ENCODE data around the gene NOTCH1.
A peak's percentile ranks its signal among the peaks of the same experiment; 100 is the strongest.
"Not testable (repeated sequence)": the region's sequence is repeated elsewhere in the genome, so short reads cannot be mapped to it uniquely, and the experiment has no call there.

NOTCH1 gene

DNA sequence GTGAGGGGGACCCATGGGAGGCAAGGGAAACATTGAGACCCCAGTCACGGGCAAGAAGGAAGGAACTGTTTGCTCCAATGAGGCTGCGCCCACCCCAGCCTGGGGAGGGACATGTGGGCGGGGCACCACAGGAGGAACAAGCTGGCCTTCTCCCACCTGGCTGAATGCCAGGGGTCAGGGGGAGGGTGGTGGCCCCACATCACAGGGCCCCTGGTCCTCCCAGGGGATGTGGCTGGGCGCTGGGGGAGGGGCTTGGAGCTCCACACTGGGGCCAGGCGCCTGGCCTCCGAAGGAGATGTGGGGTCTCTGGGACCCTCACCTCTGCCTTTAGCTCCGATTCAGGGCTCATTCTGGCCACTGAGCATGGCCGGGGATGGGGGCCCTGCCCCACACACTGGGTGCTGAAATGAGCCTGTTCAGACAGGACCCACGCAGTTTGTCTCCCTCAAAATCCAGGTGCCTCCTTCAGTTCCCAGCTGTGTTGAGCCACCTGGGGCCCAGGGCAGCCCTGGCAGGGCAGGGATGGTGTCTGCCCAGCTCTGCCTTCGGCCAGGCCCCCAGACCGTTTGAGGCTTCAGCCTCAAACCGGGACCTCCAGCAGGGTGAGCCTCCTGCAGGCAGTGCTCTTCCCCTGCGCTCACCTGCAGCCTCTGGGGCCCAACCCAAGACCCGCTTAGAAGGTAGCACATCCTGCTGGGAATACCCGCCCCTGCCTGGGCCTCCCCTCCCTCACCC, 33.2 kb upstream of the NOTCH1 start:
- no peak for DNase-seq

DNA sequence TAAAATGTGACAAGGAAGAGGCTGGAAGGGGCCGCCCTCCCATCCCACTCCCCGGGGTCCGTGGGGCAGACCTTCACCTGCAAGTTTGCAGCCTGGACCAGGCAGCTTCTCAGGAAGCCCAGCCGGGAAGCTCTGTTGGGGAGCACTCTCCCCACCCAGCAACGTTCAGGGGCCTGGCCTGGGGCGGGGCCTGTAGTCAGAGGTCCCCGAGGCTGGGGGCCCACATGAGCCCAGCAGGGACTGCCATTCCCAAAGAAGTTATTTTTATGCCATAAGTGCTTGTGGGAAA, 32.7 kb upstream of the NOTCH1 start:
- DNase-seq, result no peak

DNA sequence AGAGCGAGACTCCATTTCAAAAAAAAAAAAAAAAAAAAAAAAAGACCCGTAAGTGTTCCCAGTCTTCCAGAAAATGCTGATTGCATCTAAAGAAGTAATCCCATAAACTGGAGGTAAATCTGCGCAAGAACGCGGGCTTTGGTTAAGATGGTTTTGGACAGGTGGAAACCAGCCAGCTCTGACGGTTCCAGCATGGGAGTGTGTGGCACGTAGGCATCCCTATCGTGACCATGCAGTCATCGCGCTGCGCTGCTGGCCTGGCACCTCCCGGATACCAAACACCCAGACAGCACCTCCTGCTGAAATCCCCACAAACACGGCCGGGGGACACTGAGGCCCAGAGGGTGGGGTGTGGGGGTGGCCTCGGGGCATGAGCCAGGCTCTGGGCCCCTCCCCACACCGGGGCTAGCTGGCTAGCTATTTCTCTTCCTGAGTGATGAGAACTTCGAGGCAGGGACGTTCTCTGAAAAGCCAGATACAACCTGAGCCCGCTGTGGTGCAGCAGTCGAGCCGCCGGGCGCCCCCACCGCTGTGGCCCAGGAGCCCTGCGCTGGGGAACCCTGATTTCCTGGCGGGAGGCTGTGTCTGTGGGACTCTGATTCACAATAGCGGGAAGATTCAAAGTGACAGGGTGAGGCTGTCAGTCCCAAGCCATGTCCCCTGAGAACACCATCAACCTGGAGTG, 32.2 kb upstream of the NOTCH1 start:
- no peak for DNase-seq

DNA sequence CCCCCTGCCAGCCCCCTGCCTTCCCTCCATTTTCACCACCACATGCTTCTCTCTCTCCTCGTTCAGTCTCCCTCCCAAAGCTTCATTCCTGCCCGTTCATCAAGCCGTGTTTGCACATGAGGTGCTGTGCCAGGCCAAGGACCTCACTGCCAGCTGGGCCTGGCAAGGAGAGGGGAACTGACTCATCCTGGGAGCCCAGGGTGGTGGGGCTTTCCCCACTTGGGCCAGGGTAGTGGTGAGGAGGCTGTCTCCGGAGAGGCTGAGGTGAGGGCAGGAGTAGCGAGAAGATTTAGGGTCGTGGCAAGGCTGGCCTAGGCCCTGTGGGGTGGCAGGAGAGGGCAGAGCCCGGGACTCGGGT, 30.4 kb upstream of the NOTCH1 start:
- no peak for DNase-seq

DNA sequence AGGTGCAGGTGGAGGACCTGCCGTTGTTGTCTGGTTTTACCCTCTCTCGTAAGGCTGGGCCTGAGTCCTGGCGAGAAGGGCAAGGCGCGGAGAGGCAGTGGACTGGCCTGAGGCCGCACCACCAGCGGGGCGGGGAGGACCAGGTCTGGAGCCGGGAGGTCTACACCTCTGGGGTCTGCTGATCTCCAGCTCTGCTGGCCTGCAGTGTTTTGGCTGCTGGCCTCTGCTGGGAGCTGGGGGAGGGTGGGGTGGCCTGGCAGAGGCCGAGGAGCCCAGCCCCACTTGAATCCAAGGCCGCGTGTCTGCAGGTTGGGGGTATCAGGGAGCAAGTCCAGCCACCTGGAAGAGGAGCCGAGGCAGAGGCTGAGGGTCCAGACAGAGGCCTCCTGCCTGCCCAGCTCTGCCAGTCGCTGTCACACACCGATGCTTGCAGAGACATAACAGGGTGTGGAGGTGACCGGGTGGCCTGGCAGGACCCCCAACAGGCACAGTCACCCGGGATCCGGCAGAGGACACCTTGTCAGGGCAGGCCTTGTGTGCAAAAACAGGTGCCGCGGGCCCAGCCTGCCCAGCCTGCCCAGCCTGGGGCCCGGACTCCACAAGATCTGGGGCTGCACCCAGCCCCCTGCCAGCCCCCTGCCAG, 29.9 kb upstream of the NOTCH1 start:
- DNase-seq, result no peak

DNA sequence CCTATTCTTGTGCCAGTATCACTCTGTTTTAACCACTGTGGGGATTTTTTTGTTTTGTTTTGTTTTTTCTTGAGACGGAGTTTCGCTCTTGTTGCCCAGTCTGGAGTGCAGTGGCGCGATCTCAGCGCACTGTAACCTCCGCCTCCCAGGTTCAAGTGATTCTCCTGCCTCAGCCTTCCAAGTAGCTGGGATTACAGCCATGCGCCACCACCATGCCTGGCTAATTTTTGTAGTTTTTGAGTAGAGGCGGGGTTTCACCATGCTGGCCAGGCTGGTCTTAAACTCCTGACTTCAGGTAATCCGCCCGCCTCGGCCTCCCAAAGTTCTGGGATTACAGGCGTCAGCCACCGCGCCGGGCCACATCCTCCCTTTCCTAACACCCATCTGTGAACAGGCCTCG, 28.8 kb upstream of the NOTCH1 start:
- DNase-seq, result not testable (repeated sequence)

DNA sequence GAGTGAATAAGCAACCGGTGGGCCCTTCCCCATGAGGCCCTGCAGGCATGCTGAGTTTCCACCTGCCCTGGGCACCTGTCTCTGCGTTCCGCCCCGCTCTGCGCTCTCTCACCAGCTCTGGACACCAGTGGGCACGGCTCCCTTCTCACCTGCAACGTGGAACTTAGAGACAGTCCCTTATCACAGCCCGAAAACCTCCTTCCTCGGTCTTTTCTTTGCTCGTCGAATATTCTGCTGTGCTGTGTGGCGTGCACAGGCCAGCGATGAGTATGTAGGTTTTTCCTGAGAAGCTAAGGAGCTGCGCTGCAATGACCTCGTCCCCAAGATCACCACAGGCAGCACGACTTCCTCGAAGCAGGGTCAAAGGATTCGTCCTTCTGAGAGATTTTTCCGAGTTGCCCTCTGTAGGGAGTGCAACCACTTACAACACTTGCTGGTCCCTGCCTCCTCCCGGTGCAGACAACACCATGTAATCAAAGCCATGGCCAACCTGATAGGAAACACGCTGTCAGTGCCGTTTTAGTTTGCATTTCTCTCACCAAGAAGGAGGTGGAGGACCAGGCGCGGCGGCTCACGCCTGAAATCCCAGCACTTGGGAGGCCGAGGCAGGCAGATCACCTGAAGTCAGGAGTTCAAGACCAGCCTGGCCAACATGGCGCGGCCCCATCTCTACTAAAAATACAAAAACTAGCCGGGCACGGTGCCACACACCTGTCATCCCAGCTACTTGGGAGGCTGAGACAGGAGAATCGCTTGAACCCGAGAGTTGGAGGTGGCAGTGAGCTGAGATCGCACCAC, 27.2 kb upstream of the NOTCH1 start:
- no peak for DNase-seq

DNA sequence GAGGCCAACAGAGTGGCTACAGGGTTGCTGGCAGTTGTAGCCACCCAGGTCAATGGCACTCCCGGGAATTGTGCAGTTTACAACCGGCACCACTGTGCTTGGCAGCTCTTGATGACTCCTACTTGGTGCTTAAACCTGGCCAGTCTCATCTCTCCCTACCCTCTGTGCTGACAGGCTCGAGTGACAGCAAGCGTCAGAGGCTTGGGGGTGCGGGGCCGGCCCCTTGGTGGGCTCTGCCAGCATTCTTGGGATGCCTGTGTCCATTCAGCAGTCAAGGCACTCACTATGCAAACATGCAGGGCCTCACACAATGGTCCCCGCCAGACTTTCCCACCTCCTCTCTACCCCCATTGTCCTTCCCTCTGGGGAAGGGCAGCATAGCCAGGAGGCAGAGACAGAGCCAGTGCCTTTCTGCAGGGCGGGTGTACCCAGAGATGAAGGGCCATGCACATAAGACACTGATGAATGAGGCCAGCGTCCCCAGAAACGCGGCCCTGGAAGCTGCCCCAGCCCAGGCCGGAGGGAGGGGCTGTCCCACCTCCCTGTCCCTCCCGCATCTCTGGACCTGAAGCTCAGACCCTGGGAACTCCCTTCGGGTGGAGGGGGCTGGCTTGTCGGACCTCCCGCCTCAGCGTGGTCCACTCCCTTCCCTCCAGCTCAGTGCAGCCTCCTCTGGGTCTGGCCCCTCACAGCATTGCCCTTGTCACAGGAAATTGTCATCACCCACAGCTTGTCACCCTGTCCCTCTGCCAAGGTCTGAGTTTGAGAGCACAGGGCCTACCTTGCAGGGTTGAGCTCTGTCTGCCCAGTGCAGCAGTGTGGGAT, 26.4 kb upstream of the NOTCH1 start:
- peak; percentile 90 for DNase-seq

DNA sequence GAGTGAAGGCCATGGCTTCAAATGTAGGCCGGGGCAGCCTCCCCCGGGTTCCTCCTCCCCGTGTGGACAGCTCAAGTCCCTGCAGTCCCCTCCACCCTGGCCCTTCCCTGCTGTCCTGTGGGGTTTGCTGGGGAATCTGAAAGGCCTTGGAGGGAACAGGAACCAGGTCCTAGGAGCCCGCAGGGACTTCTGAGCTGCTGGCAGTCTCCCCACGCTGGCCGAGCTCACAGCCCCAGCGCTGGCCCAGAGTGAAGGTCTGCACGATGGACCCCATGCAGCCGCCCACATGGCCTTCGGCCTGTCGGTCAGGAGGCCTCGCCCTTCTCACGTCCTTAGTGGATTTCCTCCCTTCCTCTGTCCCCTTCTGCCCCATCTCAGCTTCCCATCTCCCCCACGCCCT, 25.7 kb upstream of the NOTCH1 start:
- no peak for DNase-seq

DNA sequence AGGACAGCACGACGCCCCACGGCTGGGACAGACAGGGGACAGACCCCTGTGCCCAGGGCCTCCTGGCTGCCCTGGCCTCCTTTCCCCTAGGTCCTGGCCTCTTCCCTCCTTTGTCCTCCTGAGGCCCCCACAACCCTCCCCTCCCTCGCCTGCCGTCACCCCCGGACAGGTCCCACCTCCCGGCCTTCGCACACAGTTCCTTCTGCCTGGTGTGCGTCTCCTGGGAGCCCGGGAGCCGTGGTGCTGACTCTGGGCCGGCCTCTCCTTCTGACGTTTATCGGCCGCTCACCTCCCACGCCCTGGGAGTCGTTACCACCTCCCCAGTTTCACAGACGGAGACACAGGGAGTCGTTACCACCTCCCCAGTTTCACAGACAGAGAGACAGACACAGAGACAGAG, 25.1 kb upstream of the NOTCH1 start:
- peak; percentile 24 for DNase-seq

DNA sequence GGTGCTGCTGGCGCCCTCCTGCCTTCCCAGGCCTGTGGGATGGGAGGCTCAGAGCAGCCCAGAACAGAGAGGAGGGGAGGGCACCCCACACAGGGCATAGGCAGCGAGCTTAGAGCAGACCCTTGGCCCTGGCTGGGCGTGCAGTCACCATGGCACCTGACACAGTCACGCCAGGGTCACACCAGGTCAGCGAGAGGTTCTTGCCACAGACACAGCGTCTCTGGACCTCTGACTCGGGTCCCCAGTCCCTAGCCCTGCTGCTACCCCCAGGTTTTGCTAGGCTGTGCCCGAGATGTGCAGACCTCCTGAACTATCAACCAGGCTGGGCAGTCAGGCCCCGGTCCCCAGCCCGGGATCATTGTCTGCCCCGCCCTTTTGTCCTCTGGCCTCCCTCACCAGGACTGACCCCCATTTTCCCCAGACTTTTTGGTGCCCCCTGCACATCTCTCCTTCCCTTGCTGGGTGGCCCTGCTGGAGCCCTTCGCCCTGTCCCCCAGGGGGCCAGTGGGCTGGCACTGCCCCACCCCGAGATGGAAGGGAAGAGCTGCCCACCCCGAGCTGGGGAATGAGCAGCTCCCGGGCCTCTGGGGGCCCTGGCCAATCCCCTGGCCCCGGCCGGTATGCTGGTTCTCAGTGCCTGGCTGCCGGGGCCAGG, 24.5 kb upstream of the NOTCH1 start:
- DNase-seq, result no peak

DNA sequence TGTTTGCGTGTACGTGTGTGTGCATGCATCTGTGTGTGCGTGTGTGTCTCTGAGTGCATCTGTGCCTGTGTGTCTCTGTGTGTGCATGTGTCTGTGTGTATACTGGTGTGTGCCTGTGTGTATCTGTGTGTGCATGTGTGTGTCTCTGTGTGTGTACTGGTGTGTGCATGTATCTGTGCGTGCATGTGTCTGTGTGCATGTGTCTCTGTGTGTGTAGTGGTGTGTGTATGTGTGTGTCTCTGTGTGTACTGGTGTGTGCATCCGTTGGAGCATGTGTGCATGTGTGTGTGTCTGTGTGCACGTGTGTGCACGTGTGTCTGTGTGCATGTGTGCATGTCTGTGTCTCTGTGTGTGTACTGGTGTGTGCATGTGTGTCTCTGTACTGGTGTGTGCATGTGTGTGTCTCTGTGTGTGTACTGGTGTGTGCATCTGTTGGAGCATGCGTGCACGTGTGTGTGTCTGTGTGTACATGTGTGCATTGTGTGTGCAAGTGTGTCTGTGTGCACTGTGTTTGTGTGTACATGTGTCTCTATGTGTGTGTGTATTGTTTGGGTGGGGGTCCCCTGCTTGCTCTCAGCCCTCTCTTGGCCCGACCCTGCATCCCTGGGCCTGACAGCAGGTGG, 23.8 kb upstream of the NOTCH1 start:
- DNase-seq, result no peak

DNA sequence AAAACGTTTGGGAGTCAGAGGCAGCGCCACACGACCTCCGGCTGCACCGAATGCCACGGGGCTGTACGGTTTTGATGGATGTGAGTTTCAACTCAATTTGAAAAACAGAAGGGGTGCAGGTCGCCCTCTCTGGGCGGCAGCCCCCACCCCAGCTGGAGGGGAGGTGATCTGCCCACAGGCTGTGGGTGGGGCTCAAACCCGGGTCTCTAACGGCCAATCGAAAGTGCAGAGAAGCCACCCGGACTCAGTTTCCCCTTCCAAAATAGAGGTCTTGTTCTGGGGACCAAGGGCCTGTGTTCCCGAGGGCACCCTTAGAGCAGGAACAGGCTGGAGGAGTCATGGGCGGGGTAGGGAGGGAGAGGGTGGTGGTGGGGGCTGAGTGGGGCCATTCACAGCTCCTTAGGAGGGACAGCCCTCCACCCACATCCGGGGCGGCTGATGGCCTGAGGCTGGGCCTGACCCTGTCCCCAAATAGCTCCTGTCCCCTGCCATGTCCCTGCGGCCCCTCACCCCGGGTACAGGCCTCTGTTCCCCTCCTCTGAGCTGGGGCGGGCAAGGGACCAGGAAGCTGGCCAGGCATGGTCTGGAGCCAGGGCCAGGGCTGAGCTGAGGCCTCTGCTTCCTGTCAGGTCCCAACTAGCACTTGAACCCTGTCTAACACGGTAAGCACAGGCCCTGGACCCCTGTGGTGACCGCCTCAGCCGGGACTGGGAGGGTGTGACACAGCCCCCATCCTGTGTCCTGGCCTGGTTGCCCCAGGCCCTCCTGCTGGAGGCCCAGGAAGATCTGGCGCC, 22.6 kb upstream of the NOTCH1 start:
- DNase-seq, result no peak

DNA sequence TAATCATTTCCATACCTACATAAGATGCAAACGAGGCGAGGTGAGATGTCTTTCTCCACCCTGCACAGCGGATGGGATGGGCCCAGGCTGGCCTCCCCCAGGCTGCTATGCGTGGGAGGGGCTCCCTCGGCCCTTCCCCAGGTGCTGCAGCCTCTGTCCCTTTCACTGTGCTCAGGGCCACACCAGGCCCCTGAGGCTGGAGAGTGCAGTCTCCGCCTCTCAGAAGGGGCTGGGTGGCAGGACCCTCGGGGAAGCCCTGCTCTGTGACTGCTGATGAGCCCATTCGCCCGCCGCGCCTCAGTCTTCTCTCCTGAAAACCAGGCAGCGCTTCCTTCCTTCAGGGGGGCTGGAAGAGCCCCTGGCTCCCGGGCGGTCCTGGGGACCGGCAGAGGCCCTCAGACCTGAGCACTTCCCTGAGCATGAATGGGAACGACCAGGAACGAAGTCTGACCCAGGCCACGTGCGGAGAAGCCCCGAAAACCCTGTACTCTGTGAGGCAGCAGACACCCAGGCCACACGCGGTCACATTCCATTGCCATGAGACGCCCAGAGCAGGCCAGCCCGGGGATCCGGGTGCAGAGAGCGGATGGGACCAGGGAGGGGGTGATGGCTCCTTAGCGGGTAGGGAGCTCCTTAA, 21.9 kb upstream of the NOTCH1 start:
- DNase-seq, result peak; percentile 78

DNA sequence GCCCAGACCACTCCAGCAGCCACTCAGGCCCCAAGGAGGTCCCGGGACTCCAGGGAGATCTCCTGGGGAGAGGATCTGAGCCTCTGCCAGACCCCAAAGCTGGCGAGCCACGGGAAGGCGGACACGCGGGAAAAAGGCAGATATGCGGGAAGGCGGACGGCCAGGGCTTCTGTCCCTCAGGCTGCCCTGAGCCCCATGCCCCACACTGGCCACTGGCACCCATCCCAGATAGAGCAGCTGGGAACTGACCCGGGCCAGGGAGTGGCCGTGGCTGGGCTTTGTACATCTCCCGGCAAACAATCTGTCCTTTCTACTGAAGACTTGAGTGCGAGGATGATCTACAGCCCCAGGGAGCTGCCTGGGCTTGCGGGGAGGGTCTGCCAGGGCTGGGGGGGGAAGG, 21.1 kb upstream of the NOTCH1 start:
- DNase-seq, result no peak

DNA sequence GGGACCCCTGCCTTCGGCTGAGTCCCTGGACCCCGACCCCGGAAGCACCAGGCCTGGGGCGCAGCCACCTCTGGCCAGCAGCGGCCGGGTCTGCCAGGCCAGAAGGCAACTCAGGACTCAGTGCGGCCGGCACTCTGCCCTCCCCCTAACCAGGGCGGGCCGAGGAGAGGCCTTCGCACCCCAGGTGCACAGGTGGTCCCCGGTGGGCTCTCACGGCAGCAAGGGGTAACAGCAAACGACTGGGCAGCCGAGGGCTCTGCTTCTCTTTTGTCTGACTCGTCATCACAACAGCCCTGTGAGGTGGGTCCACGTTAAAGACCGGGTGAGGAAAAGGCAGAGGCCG, 20.7 kb upstream of the NOTCH1 start:
- DNase-seq, result no peak

DNA sequence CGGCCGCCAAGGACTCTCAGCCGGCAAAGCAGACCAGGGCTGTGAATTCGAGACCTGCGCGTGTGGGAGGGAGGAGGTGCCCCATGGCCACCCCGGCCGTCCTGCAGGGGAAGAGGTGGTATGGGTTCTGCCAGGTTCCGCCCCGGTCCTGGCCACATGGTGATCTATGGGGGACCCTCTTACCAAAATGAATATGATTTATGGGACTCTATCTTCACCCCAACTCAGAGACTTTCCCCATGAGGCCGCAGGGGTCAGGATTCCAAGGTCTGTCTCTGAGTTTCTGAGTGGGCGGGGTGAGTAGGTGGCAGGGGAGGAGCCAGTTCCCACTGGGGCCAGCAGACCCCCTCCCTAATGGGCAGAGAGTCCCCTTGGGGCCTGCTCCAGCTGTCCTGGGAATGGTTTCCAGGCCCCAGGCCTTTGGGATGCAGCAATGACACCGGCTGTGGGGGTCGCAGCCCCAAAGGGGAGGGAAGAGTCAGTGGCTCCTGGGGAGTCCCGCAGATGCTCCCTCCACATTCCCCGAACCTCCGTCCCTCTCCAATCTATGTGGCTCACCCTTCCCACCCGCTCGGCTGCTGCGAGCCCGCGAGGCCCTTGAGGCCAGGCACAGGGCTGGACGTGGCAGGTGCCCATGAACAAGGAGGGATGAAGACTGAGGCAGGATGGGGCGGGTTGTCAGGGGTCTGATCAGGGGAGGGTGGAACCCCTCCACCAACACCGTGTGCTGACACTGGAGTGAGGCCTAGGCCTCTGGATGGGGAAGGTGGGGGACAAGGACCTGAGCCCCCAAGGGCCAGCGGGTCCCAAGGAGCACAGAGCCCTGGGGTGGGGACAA, 20.1 kb upstream of the NOTCH1 start:
- DNase-seq, result no peak

DNA sequence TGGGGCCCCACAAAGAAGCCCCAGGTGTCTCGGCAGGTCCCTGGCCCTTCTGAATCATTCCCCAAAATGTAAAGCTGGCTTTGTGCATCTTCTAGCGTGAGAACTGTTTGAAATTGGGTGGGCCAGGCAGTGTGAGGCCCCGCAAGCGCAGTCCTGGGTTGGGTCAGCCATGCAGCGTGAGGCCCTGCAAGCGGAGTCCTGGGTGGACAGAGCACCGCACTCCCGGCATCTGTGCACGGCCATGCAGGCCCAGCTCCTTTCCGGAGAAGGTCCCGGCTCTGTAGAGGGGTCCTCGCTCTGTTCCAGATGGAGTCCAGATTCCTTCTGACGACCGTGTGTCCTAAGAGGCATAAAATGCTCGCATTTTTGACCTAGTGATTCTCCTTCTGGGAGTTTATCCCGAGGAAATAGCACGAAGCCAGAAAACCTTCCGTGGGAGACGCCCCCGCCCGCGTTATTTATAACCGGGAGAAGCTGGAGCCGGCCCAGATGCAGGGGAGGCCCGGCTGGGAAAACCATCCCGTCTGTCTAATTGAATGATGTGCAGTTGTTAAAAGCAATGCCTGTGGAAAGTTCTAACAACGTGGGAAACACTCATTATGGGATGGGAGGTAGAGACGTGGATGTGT, 19.4 kb upstream of the NOTCH1 start:
- no peak for DNase-seq

DNA sequence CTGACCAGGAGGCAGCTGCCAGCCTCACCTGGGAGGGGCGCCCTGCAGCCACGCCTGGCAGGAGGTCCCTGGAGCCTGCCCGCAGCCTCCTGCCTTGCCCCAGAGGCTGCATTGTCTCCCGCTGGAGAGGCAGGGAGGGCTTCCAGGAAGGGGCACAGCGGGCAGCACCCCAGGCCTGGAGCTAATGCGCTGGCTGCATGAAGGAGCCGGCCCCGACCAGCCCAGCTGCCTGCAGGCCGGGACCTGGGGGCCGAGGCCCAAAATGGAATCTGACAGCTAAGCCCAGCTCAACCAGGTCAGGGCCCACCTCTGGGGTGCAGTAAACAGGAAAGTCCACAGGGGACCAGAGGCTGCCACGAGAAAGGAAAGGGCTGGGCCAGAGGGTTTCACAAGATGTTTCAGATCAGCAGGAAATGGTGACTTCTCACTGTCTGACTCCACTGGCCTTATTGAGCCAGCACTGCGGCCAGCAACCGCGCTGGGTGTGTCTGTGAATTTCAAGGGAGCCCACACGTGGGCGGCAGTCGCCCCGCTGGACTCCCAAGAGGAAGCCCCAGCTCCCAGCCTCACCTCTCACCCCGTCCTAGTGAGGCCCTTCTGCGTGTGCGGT, 18.6 kb upstream of the NOTCH1 start:
- no peak for DNase-seq
